ENCODE data around the gene WASHC4. TPM values are rescaled to one million over a fixed set of nuclear protein-coding genes. Genes with fewer than 3 reads are reported as not detected.

The WASHC4 gene
- total RNA-seq, 2 experiments from 2014 or later: 32.5 to 33.6 TPM

DNA sequence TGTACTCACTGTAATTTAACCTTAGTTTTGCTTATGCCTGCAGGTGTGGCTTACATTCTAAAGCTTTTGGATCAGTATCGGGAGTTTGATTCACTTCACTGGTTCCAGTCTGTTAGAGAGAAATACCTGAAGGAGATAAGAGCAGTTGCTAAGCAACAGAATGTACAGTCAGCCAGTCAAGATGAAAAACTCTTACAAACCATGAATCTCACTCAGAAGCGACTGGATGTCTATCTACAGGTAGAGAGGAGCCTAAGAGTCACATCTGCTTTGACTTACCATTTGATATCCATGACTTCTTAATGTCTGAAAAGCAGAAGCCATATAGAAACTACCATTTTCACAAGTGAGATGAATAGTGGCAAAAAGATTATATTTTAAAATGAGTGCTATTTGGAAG lies 56.5 kb downstream of the WASHC4 start:
- ChIA-PET POLR2A (no interaction called here), CTCF (no interaction called here)
- Histone ChIP-seq H3K4me1 (ENCODE audit: insufficient read depth, low read length) (no peaks in the 10 kb centered on the region), H3K27me3 (ENCODE audit: control insufficient read depth in 1 of 2, insufficient read depth in 2 of 2, low read length in 2 of 2) (no peaks in the 10 kb centered on the region), H3K27ac (ENCODE audit: low read depth in 1 of 2, low read length in 2 of 2) (no peak overlapping the region), H3K9me3 (ENCODE audit: control insufficient read depth in 1 of 2, insufficient read depth in 1 of 2, low read length in 2 of 2) (no peaks in the 10 kb centered on the region), H3K36me3 (ENCODE audit: insufficient read depth, low read length) (peaks cover 85% of the 10 kb centered on the region), H3K4me3 (ENCODE audit: low read length) (no peak overlapping the region)
- no peak for TF ChIP-seq CTCF (IDR thresholded peaks at IDR 0.05)
- Mint-ChIP-seq H3K4me3 (no peak overlapping the region), H3K4me1 (ENCODE audit: low read depth) (no peaks in the 10 kb centered on the region), H3K9me3 (no peaks in the 10 kb centered on the region), H3K27ac (no peak overlapping the region), H3K36me3 (ENCODE audit: low read depth) (peaks cover 80% of the 10 kb centered on the region), H3K27me3 (no peaks in the 10 kb centered on the region)
- ATAC-seq (ENCODE audit: poor library complexity) (no peak), DNase-seq (no peak)
- intact Hi-C loops (cut with DNase I, micrococcal nuclease): no loop called here

DNA sequence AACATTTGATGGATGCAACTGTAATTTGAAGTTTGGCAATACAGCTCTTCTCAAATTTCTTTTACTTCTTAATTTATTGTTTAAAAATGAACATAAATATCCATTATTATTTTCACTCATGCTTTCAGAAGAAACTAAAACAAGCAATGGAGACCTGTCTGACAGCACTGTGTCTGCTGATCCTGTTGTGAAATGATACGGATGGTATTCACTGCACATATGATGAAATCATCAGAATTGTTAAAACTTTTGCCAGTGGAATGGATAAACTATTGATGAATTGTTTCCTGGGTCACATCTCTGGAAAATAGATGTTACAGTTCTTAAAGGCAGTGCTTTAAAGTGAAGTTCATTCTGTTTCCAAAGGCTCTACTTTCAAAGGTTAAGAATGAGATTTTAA lies 59.2 kb downstream of the WASHC4 start:
- DNase-seq (no peak), ATAC-seq (ENCODE audit: poor library complexity) (no peak)
- intact Hi-C loops (cut with DNase I, micrococcal nuclease): no loop called here
- Histone ChIP-seq H3K4me1 (ENCODE audit: insufficient read depth, low read length) (no peaks in the 10 kb centered on the region), H3K27me3 (ENCODE audit: control insufficient read depth in 1 of 2, insufficient read depth in 2 of 2, low read length in 2 of 2) (no peaks in the 10 kb centered on the region), H3K9me3 (ENCODE audit: control insufficient read depth in 1 of 2, insufficient read depth in 1 of 2, low read length in 2 of 2) (no peaks in the 10 kb centered on the region), H3K27ac (ENCODE audit: low read depth in 1 of 2, low read length in 2 of 2) (no peak overlapping the region), H3K36me3 (ENCODE audit: insufficient read depth, low read length) (peaks cover 83% of the 10 kb centered on the region), H3K4me3 (ENCODE audit: low read length) (no peak overlapping the region)
- H3K9me3 Mint-ChIP-seq: no peaks in the 10 kb centered on the region
- H3K27ac Mint-ChIP-seq: peak overlapping the region; percentile 42
- H3K36me3 Mint-ChIP-seq (ENCODE audit: low read depth): peaks cover 75% of the 10 kb centered on the region
- H3K4me3 Mint-ChIP-seq: no peak overlapping the region
- H3K27me3 Mint-ChIP-seq: no peaks in the 10 kb centered on the region
- no peaks in the 10 kb centered on the region for H3K4me1 Mint-ChIP-seq (ENCODE audit: low read depth)
- ChIA-PET POLR2A (interaction anchor here (1.2 kb wide), 1 partner anchor 216 kb away, joined by 3 read pairs; no protein-coding TSS in a partner anchor), CTCF (no interaction called here)
- no peak for TF ChIP-seq CTCF (IDR thresholded peaks at IDR 0.05)

DNA sequence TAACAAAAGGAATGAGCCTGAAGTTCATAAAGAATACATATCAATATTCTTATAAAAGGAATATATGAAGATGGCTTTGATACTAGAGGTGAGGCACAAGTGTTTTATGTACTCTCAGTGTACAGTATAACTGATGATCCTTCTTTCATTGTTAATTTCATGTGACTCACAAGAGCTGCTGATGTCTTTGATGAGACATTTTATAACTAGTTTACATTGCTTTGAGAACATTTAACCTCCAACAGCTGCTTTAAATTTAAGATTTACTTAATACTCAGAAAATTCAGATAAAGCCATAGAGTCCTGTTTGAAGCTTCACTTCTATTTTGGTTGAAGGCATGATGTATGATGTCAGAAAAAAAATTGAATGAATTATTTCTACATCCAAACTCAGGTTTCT lies 59.8 kb downstream of the WASHC4 start:
- peak overlapping the region; percentile 42 for H3K27ac Mint-ChIP-seq
- H3K9me3 Mint-ChIP-seq: no peaks in the 10 kb centered on the region
- POLR2A ChIA-PET: interaction anchor here (1.2 kb wide), 1 partner anchor 215 kb away, joined by 3 read pairs; no protein-coding TSS in a partner anchor
- no peaks in the 10 kb centered on the region for H3K4me1 Mint-ChIP-seq (ENCODE audit: low read depth)
- H3K36me3 Mint-ChIP-seq (ENCODE audit: low read depth): peaks cover 74% of the 10 kb centered on the region
- no peaks in the 10 kb centered on the region for H3K9me3 ChIP-seq (ENCODE audit: control insufficient read depth in 1 of 2, insufficient read depth in 1 of 2, low read length in 2 of 2)
- DNase-seq (no peak), ATAC-seq (ENCODE audit: poor library complexity) (no peak)
- no peak overlapping the region for H3K4me3 ChIP-seq (ENCODE audit: low read length)
- no peak for TF ChIP-seq CTCF (IDR thresholded peaks at IDR 0.05)
- no peaks in the 10 kb centered on the region for H3K4me1 ChIP-seq (ENCODE audit: insufficient read depth, low read length)
- no peaks in the 10 kb centered on the region for H3K27me3 Mint-ChIP-seq
- no peak overlapping the region for H3K4me3 Mint-ChIP-seq
- H3K27me3 ChIP-seq (ENCODE audit: control insufficient read depth in 1 of 2, insufficient read depth in 2 of 2, low read length in 2 of 2): no peaks in the 10 kb centered on the region
- CTCF ChIA-PET: no interaction called here
- H3K36me3 ChIP-seq (ENCODE audit: insufficient read depth, low read length): peaks cover 77% of the 10 kb centered on the region
- intact Hi-C loops (cut with DNase I, micrococcal nuclease): no loop called here
- H3K27ac ChIP-seq (ENCODE audit: low read depth in 1 of 2, low read length in 2 of 2): no peak overlapping the region
